GM12873 (cell line): ENCODE results near the gene FGF19.

ENCODE experiments used
- CTCF ChIP-seq: IDR thresholded peaks from 2 replicates; pipeline ENCODE4 v1.5.1; 2012; ENCODE audit warnings: low read depth, mild to moderate bottlenecking, moderate library complexity, low read length, control low read depth; ENCODE audit not compliant: insufficient read depth; ENCODE audit errors: missing control alignments

Gene FGF19

GRCh38 chr11:69700278-69701140 lies 3.3 kb downstream of the FGF19 start:
- no peak for TF ChIP-seq CTCF

GRCh38 chr11:69699213-69699612 lies 4.6 kb downstream of the FGF19 start:
- no peak for TF ChIP-seq CTCF

- no peak for TF ChIP-seq CTCF
These were observed 5.5 kb downstream of the FGF19 start for GRCh38 chr11:69698362-69698761.

- no peak for TF ChIP-seq CTCF
These were observed 6.0 kb downstream of the FGF19 start for GRCh38 chr11:69697861-69698260.

- TF ChIP-seq CTCF = no peak
These were observed 6.4 kb downstream of the FGF19 start for GRCh38 chr11:69697469-69697843.

- TF ChIP-seq CTCF = no peak
These were observed 6.9 kb downstream of the FGF19 start for GRCh38 chr11:69696749-69697468.

- no peak for TF ChIP-seq CTCF
These were observed 8.2 kb downstream of the FGF19 start for GRCh38 chr11:69695581-69695980.
